IPS-15b (cell line): Measurements from ENCODE around the gene ING1.
"Not testable (repeated sequence)": the region's sequence is repeated elsewhere in the genome, so short reads cannot be mapped to it uniquely, and the experiment has no call there.

Experiments used
- H3K27me3 ChIP-seq: one replicate; pipeline ENCODE4 v1.6.1; 2013; ENCODE audit warnings: low read length; ENCODE audit not compliant: control insufficient read depth, insufficient read depth
- H3K36me3 ChIP-seq: one replicate; pipeline ENCODE4 v1.6.1; 2013; ENCODE audit warnings: low read length; ENCODE audit not compliant: control insufficient read depth, insufficient read depth
- H3K4me1 ChIP-seq: one replicate; pipeline ENCODE4 v1.6.1; 2013; ENCODE audit warnings: mild to moderate bottlenecking, low read length; ENCODE audit not compliant: control insufficient read depth, insufficient read depth
- H3K4me3 ChIP-seq: one replicate; pipeline ENCODE4 v1.5.1; 2013; ENCODE audit warnings: low read depth, low read length
- H3K9ac ChIP-seq: one replicate; pipeline ENCODE4 v1.6.1; 2013; ENCODE audit warnings: low read depth, mild to moderate bottlenecking, low read length
- H3K9me3 ChIP-seq: one replicate; pipeline ENCODE4 v1.6.1; 2013; ENCODE audit warnings: mild to moderate bottlenecking, low read length; ENCODE audit not compliant: control insufficient read depth, insufficient read depth

Gene ING1

DNA sequence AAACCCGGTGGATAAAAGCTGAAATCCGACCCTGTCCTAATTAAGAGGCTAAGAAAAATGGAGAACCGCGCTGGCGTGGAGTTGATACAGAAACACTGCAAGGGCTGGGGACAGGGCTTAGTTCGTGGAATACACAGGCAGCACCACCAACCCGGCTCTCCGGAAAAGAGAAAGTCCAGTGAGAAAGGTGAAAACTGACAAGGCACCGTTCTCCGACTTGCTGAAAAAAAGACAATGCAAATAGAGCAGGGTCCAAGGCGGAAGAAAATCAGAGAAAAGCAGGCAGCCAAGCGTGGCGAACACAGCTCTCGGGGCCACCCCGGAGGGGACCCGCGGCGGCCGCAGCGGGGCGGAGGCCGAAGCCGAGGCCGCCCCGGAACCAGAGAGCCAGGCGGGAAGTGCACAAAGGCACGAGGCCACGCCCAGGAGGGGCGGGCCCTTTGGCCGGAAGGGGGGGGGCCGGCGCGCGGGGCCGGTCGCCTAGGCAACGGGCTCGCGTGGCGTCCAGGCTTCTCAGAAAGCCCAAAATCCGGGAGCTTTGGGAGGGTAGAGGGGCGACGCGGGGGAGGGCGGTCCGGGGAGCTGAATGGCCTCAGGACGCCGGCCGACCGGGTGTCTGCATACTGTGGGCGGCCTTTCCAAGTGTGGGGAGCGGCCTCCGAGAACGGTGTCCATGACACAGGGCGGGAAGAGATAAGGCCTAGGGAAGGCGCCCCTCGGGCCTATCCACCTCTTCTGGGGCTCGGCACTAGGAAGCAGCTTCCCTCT, 1.2 kb upstream of the ING1 start:
- no peaks in the 10 kb centered on the region for H3K36me3 ChIP-seq
- no peaks in the 10 kb centered on the region for H3K9me3 ChIP-seq
- H3K9ac ChIP-seq: peak overlapping the region; percentile 90
- H3K4me1 ChIP-seq: peaks cover 6% of the 10 kb centered on the region
- H3K4me3 ChIP-seq: peak overlapping the region; percentile 97
- no peaks in the 10 kb centered on the region for H3K27me3 ChIP-seq

GRCh38 chr13:110712849-110713641, 455 bp upstream of the ING1 start:
- H3K36me3 ChIP-seq: no peaks in the 10 kb centered on the region
- H3K4me1 ChIP-seq: peaks cover 6% of the 10 kb centered on the region
- no peaks in the 10 kb centered on the region for H3K9me3 ChIP-seq
- H3K9ac ChIP-seq: peak overlapping the region; percentile 87
- H3K4me3 ChIP-seq: peak overlapping the region; percentile 97
- no peaks in the 10 kb centered on the region for H3K27me3 ChIP-seq

- H3K27me3 ChIP-seq: no peaks in the 10 kb centered on the region
- H3K9me3 ChIP-seq: no peaks in the 10 kb centered on the region
- H3K9ac ChIP-seq: peak overlapping the region; percentile 70
- peak overlapping the region; percentile 90 for H3K4me3 ChIP-seq
- H3K4me1 ChIP-seq: peaks cover 6% of the 10 kb centered on the region
- peaks cover 1% of the 10 kb centered on the region for H3K36me3 ChIP-seq
Measured at GRCh38 chr13:110713981-110714796, 689 bp downstream of the ING1 start.

GRCh38 chr13:110714797-110715394, 1.4 kb downstream of the ING1 start:
- H3K9ac ChIP-seq: peak overlapping the region; percentile 70
- H3K27me3 ChIP-seq: no peaks in the 10 kb centered on the region
- H3K9me3 ChIP-seq: no peaks in the 10 kb centered on the region
- peaks cover 6% of the 10 kb centered on the region for H3K4me1 ChIP-seq
- peaks cover 8% of the 10 kb centered on the region for H3K36me3 ChIP-seq
- H3K4me3 ChIP-seq: peak overlapping the region; percentile 90

DNA sequence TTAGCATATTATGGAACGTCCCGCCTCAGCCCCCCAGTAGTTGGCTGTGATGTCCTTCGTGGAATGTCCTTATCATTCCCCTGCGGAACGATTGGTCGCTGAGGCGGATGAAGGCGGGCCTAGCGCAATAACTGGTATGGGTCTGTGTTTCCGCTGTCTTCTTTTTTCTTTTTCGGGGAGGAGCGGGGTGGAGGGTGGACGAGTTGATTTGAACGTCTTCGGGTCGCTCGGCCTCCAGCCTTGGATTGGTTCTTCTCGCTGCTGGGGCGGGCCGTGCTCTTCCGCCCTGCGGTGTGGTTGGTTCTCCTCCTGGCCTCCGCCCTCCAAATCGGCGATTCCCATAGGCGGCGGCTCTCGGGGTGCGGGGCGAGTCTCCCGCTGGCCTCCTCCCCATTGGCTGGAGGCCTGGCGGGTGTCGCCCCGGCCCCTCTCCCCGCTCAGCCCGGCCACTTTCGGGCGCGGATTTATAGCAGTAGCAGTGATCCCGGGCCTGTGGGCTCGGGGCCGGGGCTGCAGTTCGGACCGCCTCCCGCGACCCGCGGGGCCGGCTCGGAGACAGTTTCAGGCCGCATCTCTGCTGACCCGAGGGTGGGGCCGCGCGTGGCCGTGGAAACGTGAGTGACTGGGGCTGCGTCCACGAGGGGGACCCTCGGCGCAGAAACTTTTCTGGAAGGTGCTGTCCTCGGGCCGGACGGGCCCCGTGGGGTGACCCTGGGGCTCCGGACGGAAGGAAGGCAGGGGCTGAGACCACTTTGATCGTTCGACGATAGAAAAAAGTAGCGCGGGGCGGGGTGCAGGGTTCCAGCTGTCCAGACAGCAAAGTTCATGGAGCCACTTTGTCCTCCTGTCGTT, 2.1 kb downstream of the ING1 start:
- H3K27me3 ChIP-seq: no peaks in the 10 kb centered on the region

DNA sequence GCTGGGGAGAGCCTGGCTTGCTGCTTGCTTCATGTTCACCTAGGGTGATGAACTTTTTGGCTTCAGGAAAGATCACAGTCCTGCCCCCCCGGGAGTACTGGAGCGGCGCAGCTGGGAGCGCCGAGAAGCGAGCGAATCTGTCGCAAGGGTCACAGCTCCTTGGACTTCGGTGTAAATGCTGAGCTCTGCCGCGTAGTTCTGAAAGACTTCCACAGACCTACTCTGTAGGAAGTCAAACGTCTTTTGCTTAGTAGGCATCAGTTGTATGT, 2.7 kb downstream of the ING1 start:
- H3K4me1 ChIP-seq: peaks cover 6% of the 10 kb centered on the region
- no peaks in the 10 kb centered on the region for H3K27me3 ChIP-seq
- peak overlapping the region; percentile 89 for H3K9ac ChIP-seq
- peak overlapping the region; percentile 94 for H3K4me3 ChIP-seq
- H3K9me3 ChIP-seq: no peaks in the 10 kb centered on the region
- H3K36me3 ChIP-seq: peaks cover 9% of the 10 kb centered on the region

More for the DNA sequence above, 2.1 kb downstream of the ING1 start:
- H3K4me3 ChIP-seq: peak overlapping the region; percentile 94
- peaks cover 6% of the 10 kb centered on the region for H3K4me1 ChIP-seq
- peak overlapping the region; percentile 89 for H3K9ac ChIP-seq
- H3K9me3 ChIP-seq: no peaks in the 10 kb centered on the region
- peaks cover 9% of the 10 kb centered on the region for H3K36me3 ChIP-seq

- H3K27me3 ChIP-seq: no peaks in the 10 kb centered on the region
- no peak overlapping the region for H3K4me3 ChIP-seq
- peaks cover 6% of the 10 kb centered on the region for H3K4me1 ChIP-seq
- peaks cover 9% of the 10 kb centered on the region for H3K36me3 ChIP-seq
- no peak overlapping the region for H3K9ac ChIP-seq
- H3K9me3 ChIP-seq: no peaks in the 10 kb centered on the region
Measured at GRCh38 chr13:110719036-110719710, 5.7 kb downstream of the ING1 start.

DNA sequence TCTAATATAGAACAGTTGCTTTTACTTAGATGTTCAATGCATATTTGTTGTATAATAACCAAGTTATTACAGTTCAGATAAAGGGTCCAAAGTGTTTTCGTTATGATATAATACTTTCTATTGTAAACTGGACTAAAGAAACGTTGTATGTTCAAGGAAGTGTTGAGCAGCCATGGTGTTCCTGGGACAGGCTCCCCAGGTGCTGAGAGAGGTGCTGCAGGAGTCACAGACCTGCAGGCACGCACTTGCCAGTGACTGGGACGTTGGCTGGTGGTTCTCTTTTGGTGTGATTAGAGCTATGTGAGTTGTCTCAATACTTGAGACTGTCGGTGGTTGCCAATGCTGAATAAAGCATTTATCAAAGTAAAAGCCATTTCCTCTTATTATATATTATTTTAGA, 9.5 kb downstream of the ING1 start:
- H3K27me3 ChIP-seq: no peaks in the 10 kb centered on the region
- H3K9ac ChIP-seq: no peak overlapping the region
- no peaks in the 10 kb centered on the region for H3K4me1 ChIP-seq
- H3K9me3 ChIP-seq: no peaks in the 10 kb centered on the region
- H3K36me3 ChIP-seq: peaks cover 9% of the 10 kb centered on the region
- H3K4me3 ChIP-seq: no peak overlapping the region

DNA sequence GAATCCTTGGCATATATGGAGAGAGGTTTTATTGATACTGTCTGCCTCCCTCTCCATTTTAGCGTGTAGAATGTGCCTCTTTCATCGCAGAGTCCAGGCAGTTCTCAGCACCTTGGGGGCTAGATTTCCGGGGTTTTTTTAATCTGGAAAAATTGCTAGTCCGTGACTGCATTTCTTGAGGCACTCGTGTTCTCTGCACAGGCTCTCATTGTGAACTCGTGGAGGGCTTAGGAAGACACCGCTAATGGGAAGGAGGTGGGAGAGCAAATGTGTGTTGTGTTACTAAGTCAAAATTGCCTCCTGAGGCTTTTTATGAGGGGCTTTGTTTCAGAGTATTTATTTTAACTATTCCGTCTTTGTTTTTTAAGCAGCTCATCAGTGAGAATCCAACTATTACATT, 10.1 kb downstream of the ING1 start:
- H3K36me3 ChIP-seq: peaks cover 9% of the 10 kb centered on the region
- no peaks in the 10 kb centered on the region for H3K9me3 ChIP-seq
- H3K9ac ChIP-seq: no peak overlapping the region
- H3K27me3 ChIP-seq: no peaks in the 10 kb centered on the region
- no peak overlapping the region for H3K4me3 ChIP-seq
- H3K4me1 ChIP-seq: no peaks in the 10 kb centered on the region

DNA sequence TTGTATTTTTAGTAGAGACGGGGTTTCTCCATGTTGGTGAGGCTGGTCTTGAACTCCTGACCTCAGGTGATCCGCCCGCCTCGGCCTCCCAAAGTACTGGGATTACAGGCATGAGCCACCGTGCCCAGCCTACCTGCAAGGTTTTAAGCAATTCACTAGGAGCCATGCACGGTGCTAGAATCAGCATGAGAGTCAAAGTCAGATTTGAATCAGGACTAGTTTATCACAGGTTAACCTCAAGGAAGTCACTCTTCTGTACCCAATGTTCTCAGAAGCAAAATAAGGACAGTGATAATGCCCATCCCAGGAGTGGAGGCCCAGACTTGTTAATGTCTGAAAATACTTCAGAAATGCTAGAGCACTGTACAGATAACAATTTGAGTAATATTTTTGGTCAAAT, 12.7 kb downstream of the ING1 start:
- H3K4me3 ChIP-seq, H3K4me1 ChIP-seq, H3K9me3 ChIP-seq, H3K27me3 ChIP-seq, H3K9ac ChIP-seq, H3K36me3 ChIP-seq: not testable (repeated sequence)
